ENCODE results near the gene C1QA. TPM values are rescaled to one million over a fixed set of nuclear protein-coding genes. Genes with fewer than 3 reads are reported as not detected.

Gene C1QA
- total RNA-seq, 1 experiment from 2014 or later: not detected

GRCh38 chr1:22687191-22687590 lies 50.8 kb downstream of the C1QA start:
- Histone ChIP-seq H3K27ac (ENCODE audit: low read depth, low read length, poor library complexity, severe bottlenecking) (no peak overlapping the region), H3K36me3 (ENCODE audit: insufficient read depth, low read length, poor library complexity, severe bottlenecking) (no peaks in the 10 kb centered on the region), H3K27me3 (replicated peaks; ENCODE audit: insufficient read depth, low read depth, low read length, poor library complexity) (no peaks in the 10 kb centered on the region), H3K4me3 (ENCODE audit: low read depth, low read length, poor library complexity, severe bottlenecking) (no peak overlapping the region), H3K4me1 (ENCODE audit: insufficient read depth, low read length, poor library complexity, severe bottlenecking) (peaks cover 3% of the 10 kb centered on the region), H3K9me3 (ENCODE audit: low read depth, low read length, poor library complexity, severe bottlenecking) (no peaks in the 10 kb centered on the region)
- intact Hi-C loops (cut with micrococcal nuclease; ENCODE audit: unreplicated experiment): no loop called here
- ChIA-PET POLR2A (ENCODE audit: low non-redundant PET) (no interaction called here), CTCF (no interaction called here)
- no TSS peak for BruUV-seq (replicated peaks)
- TF ChIP-seq EZH2 (IDR thresholded peaks at IDR 0.05; ENCODE audit: borderline replicate concordance, low read depth, low read length, poor library complexity, severe bottlenecking) (no peak), CTCF (conservative IDR thresholded peaks at IDR 0.05; ENCODE audit: low read depth, low read length) (no peak)
- DNase-seq (ENCODE audit: low spot score): no peak

DNA sequence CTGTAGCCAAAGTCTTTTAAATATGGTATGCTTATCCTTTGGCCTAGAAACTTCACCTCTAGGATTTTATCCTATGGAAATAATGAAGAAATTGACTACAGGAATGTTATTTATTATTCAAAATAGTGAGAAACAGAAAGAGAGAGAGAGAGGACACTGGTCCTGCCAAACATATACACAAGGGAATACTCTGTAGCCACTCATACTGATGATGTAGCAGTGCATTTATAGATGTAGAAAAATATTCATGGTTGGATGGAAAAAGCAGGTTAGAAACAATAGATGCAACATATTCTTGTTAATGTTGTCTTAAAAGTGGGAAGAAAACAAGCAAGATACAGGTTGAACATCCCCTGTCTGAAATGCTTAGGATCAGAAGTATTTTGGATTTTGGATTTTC lies 52.0 kb downstream of the C1QA start:
- no TSS peak for BruUV-seq (replicated peaks)
- CTCF ChIA-PET: no interaction called here
- TF ChIP-seq EZH2 (IDR thresholded peaks at IDR 0.05; ENCODE audit: borderline replicate concordance, low read depth, low read length, poor library complexity, severe bottlenecking) (no peak), CTCF (conservative IDR thresholded peaks at IDR 0.05; ENCODE audit: low read depth, low read length) (no peak)

More for the DNA sequence above, 52.0 kb downstream of the C1QA start:
- POLR2A ChIA-PET (ENCODE audit: low non-redundant PET): no interaction called here
- H3K4me3 ChIP-seq (ENCODE audit: low read depth, low read length, poor library complexity, severe bottlenecking): no peak overlapping the region
- H3K36me3 ChIP-seq (ENCODE audit: insufficient read depth, low read length, poor library complexity, severe bottlenecking): no peaks in the 10 kb centered on the region
- peaks cover 3% of the 10 kb centered on the region for H3K4me1 ChIP-seq (ENCODE audit: insufficient read depth, low read length, poor library complexity, severe bottlenecking)
- no peaks in the 10 kb centered on the region for H3K27me3 ChIP-seq (replicated peaks; ENCODE audit: insufficient read depth, low read depth, low read length, poor library complexity)
- intact Hi-C loops (cut with micrococcal nuclease; ENCODE audit: unreplicated experiment): no loop called here
- H3K27ac ChIP-seq (ENCODE audit: low read depth, low read length, poor library complexity, severe bottlenecking): no peak overlapping the region
- no peaks in the 10 kb centered on the region for H3K9me3 ChIP-seq (ENCODE audit: low read depth, low read length, poor library complexity, severe bottlenecking)
- DNase-seq (ENCODE audit: low spot score): no peak

Small RNA genes lying within 50 kb of the gene (microRNA-seq; reads per million reads assigned to microRNA genes)
- gene MIR6127: not detected

Other genes with a start within 250 kb of the C1QA start
- gene ZBTB40, start 184.8 kb upstream of the C1QA start, total RNA-seq (2021): 21.8 and 25.3 TPM in 2 replicates
- not detected in 2 replicates for gene EPHA8, start 73.1 kb upstream of the C1QA start, total RNA-seq (2021)
- not detected in 2 replicates for gene C1QC, start 7.0 kb downstream of the C1QA start, total RNA-seq (2021)
- gene C1QB, start 16.6 kb downstream of the C1QA start, total RNA-seq (2021): not detected in 2 replicates
- 10.4 and 12.3 TPM in 2 replicates for gene EPHB2, start 74.2 kb downstream of the C1QA start, total RNA-seq (2021)

Data from A673 (cell line).